ENCODE data around the gene ATAD5.
"Not testable (repeated sequence)": the region's sequence is repeated elsewhere in the genome, so short reads cannot be mapped to it uniquely, and the experiment has no call there.

ATAD5 gene

DNA sequence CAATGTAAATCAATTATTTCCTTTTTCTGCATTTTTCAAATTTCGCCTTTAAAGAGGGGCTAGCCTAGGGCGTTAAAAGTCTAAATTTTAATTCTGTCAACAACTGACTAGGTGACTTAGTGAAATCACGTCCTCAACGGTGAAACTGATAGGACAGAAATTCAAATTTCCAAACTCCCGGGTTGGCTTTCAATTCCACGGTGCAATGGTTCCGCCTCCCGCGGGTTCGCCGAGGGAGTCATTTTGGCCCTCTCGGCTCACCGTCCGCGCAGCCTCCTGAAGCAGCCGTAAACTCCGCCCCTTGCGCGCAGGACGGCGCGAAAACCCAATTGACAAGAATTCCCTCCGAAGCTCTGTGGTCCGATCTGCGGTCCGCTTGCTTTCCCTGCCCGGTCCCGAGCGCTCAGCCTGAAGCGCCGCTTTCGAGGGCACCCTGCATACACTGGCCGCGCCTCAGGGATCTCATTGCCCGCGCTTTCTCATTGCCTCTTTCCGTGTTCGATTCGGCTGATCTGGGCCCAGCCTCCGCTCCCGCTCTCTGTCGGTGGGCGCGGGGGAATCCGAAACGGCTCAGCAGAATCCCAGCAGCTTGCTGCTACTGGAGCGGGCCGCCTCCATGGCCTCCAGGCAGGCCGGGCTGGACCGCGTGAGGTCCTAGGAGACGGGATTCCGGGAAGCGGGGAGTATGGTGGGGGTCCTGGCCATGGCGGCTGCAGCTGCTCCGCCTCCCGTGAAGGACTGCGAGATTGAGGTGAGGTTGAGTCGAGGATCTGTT, at the start of gene ATAD5:
ATAD5 (plus strand) TSS at position 304 of the 775 bp plus-strand sequence; CDS start at position 686, 382 bp downstream.
- peak; percentile 92 for DNase-seq (ENCODE audit: low spot score)

DNA sequence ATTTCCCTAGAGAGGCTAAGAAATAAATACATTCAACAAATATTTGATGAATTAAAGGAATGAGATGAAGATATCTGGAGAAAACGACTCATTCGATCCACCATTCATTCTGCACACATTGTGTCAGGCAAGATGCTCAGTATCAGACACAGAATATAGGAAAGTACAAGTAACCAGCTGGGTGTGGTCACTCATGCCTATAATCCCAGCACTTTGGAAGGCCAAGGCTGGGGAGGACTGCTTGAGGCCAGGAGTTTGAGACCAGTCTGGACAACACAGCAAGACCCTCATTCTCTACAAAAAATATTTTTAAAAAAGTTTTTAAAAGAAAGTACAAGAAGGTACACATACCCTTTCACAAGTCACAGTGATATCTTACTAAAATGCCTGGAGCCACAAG, 49.6 kb upstream of the ATAD5 start:
- no peak for DNase-seq (ENCODE audit: low spot score)

DNA sequence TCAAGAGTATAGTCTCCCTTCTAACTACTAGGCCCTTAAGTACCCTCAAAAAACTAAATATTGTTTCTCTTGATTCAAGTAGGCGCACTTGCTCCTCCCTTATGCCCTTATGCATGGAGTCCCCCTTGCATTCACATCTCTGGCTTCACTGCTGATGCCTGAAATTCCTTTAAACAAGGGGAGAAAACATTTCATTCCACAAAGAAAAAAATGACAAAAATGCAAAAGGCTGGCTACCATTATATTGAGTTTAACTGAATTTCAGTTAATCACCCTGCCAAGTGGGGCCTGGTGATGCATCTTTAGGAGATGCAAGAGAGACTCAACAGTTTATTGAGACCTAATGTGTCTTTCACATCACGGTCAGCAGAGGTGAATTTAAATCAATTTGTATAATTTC, 42.8 kb upstream of the ATAD5 start:
- DNase-seq (ENCODE audit: low spot score) = no peak

GRCh38 chr17:30790279-30790678, 41.5 kb upstream of the ATAD5 start:
- DNase-seq (ENCODE audit: low spot score) = no peak

- no peak for DNase-seq (ENCODE audit: low spot score)
Observed at GRCh38 chr17:30793282-30793977, 38.3 kb upstream of the ATAD5 start.

DNA sequence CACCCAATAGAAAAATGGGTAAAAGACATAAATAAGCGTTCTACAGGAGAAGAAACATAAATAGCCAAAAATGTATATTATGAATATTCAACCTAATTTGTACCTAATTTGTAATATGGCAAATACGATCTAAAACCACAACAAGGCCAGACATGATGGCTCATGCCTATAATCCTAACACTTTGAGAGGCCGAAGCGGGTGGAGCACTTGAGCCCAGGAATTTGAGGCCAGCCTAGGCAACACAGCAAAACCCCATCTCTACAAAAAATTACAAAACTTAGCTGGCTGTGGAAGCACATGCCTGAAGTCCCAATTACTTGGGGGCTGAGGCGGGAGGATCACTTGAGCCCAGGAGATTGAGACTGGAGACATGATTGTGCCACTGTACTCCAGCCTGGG, 37.4 kb upstream of the ATAD5 start:
- no peak for DNase-seq (ENCODE audit: low spot score)

GRCh38 chr17:30796016-30796415, 35.8 kb upstream of the ATAD5 start:
- peak; percentile 81 for DNase-seq (ENCODE audit: low spot score)

GRCh38 chr17:30801671-30802070, 30.1 kb upstream of the ATAD5 start:
- DNase-seq (ENCODE audit: low spot score) = no peak

- no peak for DNase-seq (ENCODE audit: low spot score)
Observed at GRCh38 chr17:30805944-30806456, 25.8 kb upstream of the ATAD5 start.

DNA sequence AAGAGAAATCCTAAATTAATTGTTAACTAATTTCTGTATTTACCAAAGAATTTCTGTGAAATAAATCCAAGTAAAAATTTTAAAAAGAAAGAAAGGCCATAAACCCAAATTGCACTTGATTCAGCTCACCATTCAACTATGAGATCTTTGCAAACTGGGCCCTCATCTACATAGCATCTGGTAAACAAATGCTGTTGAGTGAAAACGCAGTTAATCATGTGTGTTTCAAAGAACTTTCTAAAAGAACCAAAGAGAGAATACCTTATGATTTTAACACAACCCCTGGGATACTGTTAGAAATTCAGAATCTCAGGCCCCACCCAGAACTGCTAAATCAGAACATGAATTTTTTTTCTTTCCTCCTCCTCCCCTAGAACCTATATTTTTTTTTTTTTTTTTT, 23.9 kb upstream of the ATAD5 start:
- DNase-seq (ENCODE audit: low spot score) = no peak

GRCh38 chr17:30808785-30809286, 22.9 kb upstream of the ATAD5 start:
- peak; percentile 78 for DNase-seq (ENCODE audit: low spot score)

DNA sequence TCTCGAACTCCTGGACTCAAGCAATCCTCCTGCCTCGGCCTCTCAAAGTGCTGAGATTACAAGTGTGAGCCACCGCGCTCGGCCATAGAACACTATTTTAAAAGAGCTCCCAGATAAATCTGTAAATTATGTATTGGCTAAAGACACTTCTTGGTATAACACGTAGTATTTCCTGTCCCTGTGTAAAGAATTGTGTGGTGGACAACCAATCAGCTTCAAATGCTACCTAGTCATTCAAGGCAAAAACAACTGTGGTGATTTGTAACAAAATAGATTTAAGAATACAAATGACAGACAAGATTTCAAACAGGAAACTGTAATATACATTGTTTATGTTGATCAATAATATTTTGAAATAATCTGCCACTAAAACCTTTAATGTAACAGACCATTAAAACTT, 21.9 kb upstream of the ATAD5 start:
- no peak for DNase-seq (ENCODE audit: low spot score)

DNA sequence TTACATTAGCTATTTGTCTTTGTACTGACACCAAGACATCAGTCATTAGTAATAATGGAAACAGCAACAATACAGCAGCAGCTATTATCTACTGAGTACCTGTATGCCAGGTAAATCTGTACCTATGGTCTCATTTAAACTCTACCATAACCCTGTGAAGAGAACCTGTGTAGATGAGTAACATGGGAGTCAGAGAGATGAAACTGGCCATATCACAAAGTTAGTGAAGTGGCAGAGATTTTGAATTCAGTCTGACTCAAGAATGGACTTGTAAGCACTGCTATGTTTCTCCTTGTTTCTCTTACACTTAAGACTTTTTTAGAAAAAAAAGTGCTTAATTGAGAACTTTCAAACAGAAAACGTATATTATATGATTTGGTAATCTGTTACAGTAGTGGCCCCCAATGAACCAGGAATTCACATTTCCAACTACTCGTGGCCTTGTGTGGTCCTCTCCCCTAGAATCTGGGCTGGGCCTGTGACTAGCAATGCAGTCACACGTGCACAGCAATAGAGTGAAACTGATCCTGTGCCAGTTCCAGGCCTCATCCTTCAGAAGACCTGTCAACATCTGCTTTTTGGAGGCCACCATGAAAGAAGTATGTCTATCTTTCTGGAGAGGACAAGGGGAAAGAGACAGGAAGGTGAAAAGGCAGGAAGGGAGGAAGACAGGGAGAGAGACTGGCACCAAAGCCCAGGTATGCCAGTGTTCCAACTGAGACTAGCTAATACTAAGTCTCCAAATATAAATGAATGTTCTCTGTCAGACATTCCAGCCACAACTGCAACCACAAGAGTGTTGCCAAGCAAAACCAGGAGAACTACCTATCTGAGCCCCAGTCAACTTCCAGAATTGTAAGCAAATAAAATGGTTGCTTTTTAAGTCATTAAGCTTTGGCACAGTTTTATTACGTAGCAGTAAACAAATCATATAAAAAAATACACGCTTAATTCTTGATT, 19.3 kb upstream of the ATAD5 start:
- DNase-seq (ENCODE audit: low spot score) = no peak

GRCh38 chr17:30814236-30814635, 17.5 kb upstream of the ATAD5 start:
- DNase-seq (ENCODE audit: low spot score) = not testable (repeated sequence)

DNA sequence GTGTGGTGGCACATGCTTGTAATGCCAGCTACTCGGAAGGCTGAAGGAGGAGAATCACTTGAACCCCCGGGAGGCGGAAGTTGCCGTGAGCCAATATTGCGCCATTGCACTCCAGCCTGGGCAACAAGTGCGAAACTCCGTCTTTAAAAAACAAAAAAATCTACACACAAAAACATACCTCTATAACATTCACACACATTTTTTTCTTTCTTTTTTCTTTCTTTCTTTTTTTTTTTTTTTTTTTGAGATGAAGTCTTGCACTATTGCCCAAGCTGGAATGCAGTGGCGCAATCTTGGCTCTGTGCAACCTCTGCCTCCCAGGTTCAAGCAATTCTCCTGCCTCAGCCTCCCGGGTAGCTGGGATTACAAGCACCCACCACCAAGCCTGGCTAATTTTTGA, 16.9 kb upstream of the ATAD5 start:
- not testable (repeated sequence) for DNase-seq (ENCODE audit: low spot score)

GRCh38 chr17:30816165-30816564, 15.6 kb upstream of the ATAD5 start:
- no peak for DNase-seq (ENCODE audit: low spot score)

DNA sequence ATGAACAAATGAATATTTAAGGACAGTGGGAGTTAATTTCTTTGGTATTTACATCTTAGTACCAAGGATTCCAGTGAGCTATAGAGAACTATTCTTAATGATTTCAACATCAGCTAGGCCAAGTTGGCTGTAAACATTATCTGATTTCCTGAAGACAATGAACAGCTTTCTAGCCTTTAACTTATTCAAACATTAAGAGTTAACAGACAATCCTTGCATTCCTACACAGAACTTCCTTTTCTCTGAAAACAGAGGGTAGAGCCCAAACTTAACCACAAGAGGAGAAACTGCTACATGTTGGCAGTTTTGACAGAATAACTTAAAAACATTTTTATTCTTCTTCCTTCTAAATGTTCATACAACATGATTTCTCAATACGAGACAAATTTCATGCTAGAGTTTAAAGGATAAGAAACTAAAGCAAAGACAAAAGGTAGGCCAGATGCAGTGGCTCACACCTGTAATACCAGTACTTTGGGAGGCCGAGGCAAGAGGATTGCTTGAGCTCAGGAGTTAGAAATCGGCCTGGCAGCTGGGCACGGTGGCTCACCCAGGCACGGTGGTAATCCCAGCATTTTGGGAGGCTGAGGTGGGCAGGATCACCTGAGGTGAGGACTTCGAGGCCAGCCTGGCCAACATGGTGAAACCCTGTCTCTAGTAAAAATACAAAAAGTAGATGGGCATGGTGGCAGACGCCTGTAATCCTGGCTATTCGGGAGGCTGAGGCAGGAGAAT, 11.6 kb upstream of the ATAD5 start:
- DNase-seq (ENCODE audit: low spot score) = no peak

- peak; percentile 19 for DNase-seq (ENCODE audit: low spot score)
Observed at GRCh38 chr17:30821871-30822723, 9.7 kb upstream of the ATAD5 start.

- DNase-seq (ENCODE audit: low spot score) = peak; percentile 39
Observed at GRCh38 chr17:30822919-30823318, 8.8 kb upstream of the ATAD5 start.

DNA sequence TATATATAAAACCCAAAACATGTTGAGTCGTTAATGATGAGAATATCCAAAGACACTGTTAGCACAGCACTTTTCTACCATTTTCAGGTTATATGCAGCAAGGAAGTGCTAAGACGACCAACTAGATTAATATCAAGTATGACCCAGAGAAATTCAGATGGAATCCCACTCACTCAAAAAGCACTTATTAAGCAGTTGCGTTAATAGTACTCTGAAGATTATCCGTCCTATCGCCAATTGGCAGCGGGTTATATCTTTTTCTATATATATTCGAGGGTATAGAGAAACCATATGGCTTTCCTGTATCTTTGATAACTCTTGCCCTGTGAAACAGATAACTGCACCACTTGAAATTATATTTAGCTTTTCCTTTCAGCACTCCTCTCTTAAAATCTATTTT, 8.3 kb upstream of the ATAD5 start:
- DNase-seq (ENCODE audit: low spot score) = no peak
